NCI-H748 (cell line): ENCODE measurements around the gene LRIT2.

Experiments used
- DNase-seq: peaks from one replicate; lab custom pipeline; 2025; ENCODE audit not compliant: unreplicated experiment; lab: John Stamatoyannopoulos, UW

Gene LRIT2

DNA sequence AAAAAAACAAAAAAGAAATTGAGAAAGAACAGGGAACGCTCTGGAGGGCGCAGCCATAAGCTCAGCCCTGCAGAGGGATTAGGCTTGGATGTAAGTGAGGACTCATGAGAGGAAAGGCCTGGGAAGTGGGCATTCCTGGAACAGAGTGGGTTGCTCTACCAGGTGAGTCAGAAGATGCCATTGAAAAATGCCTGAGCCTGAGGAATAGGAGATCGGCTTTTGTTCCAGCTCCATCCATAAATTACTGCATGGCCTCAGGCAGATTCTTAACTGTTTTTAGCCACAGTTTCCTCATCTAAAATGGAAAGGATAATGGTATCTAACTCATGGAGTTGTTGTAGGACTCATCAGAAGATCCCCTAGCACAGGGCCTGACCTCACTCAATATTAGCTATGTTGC lies 18.4 kb upstream of the LRIT2 start:
- DNase-seq: no peak

DNA sequence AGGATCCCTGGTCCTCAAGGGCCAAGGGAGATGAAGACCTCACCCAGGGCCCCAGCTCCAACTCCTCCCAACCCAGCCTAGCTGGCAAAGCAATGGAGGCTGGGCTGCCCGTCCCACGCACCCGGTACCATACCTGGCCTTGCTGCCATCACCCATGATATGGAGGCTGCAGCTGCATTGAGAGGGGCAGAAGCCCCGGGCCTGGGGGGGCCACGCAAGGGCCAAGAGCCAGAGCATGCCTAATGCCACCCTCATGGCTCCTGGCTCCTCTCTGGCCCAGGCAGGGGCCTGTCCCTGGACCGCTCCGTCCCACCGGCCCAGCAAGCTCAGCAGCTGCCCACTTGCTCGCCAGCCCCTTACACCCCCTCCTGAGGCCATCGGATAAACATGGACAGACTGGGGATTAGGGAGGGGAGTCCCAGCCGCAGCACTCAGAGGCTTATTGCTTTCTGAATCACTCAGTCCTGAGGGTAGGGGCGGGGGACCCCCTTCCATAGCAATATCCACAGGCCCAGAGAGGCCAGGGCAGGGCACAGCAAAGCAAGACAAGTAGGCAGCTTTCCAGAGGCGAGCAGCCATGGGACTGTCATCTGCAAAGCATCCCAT lies 15.9 kb upstream of the LRIT2 start, which contains the start of gene LRIT1:
Gene LRIT1, minus strand, starts transcription at position 362 of the 606 bp plus-strand sequence. Its CDS starts 107 bp downstream, at position 255.
- DNase-seq: no peak

DNA sequence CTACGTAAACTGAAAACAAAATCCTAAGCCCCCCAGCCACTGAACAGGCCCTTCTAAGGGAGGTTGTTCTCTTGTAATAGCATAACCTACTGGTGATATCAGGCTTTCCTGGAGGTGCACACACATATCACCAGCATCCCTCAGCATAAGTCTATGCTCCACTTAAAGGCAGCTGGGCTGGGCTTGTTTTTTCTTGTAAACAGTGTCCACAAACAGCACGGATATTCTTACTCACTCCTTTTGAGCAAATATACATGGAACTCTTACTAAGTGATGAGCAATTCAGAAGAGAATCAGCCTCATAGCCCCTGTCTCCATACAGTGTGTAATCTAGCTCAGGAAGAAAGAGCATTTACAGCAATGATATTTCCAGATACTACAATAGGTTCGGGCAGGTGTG lies 13.6 kb upstream of the LRIT2 start:
- DNase-seq: no peak

- no peak for DNase-seq
These were observed 12.1 kb upstream of the LRIT2 start for GRCh38 chr10:84237199-84238051.

DNA sequence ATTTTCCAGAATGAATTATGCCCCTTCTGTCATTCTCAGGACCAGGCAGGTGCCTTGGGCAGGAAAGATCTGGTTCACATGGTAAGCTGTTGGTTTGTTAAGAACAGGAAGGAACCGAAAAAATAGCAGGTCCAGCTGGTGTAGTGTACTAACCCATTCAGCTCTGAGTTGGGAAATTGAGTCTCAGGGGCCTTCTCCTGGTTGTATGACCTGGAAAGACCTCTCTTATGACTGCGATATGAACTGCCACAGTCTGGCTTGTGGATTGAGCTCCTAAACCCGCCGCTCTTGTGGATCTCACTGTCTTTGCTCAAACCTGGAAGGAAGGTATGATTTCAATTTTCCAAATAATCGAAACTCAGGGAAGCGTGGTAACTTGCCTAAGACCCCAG lies 11.5 kb upstream of the LRIT2 start:
- no peak for DNase-seq

DNA sequence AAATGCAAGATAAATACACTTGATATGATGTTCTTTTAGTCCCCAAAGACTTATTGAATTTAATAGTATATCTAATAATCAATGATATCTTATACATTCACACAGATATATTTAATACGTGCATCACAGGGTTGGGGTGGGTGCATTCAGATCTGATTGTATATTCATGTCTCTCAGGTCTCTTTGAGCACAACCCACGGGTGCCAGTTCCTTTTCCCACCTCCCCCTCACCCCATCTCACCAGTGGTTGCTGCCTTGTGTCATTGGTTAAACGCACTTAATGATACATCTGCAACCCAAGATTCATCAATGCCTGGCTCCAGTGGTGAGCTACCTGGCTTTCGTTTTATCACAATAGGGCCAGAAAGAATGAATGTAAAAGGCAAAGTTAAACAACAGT lies 9.8 kb upstream of the LRIT2 start:
- no peak for DNase-seq

DNA sequence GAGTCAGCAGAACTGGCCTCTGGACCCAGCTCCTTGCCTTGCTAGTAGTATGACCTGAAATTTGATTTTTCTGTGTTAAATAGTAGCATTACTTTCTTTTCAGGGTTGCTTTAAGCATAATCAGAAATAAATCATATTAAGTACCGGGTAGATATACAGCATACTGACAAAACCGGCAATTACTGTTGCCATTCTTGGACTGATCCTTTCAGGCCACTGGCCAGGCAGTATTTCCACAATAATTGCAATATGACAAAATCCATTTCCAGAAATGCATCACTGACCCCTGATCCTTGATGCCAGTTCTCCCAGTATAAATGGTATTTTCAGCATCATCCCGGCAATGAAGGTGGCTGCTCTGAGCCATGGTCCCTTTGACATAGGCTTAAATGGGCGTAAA lies 9.1 kb upstream of the LRIT2 start:
- no peak for DNase-seq

DNA sequence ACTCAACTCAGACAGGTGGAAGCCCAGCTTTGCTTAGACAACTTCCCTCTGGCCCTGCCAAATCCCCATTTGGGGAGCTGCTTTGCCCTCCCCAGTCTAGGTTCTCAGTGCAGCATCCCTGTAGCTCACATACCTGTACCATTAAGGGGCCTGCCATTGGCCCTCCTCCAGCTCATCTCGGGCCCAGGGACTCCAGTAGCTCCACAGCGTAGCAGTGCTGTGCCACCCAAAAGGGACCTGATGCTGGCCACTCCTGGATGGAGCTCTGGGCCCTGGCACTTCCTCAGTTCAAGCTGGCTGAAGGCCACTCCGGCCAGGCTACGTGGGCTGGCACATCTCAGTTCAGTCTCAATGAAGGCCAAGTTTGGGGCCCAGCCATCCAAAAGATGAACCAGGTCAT lies 8.6 kb upstream of the LRIT2 start:
- no peak for DNase-seq

GRCh38 chr10:84232376-84232775 lies 7.0 kb upstream of the LRIT2 start:
- no peak for DNase-seq

GRCh38 chr10:84230359-84230758 lies 5.0 kb upstream of the LRIT2 start:
- DNase-seq: no peak

GRCh38 chr10:84227810-84228209 lies 2.5 kb upstream of the LRIT2 start:
- DNase-seq: no peak

GRCh38 chr10:84226616-84227015 lies 1.3 kb upstream of the LRIT2 start:
- no peak for DNase-seq

DNA sequence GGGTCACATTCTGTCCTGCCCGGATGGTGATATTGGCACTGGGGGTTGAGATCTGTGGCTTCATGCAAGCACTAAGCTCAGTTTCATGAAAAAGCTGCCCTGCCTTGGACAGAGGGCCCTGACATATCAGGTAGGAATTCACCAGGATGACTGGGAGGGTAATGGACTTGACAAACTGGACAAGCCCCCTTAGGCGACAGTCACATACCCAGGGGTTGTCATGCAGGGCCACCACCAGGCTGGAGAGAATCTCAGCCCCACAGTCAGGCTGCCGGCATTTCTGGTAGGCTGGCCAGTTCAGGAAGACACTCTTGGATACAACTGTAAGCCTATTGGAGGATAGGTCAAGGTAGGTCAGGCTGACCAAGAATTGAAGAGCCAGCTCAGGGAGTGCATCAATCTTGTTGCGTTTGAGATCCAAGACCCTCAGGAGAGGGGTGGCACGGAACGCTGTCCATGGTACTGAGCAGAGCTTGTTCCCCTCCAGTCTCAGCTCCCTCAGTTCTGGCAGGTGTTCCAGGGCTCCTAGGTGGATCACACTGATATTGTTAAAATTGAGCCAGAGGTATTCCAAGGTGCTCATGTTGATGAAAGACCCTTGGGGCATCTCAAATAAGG lies 824 bp downstream of the LRIT2 start:
- DNase-seq: no peak

DNA sequence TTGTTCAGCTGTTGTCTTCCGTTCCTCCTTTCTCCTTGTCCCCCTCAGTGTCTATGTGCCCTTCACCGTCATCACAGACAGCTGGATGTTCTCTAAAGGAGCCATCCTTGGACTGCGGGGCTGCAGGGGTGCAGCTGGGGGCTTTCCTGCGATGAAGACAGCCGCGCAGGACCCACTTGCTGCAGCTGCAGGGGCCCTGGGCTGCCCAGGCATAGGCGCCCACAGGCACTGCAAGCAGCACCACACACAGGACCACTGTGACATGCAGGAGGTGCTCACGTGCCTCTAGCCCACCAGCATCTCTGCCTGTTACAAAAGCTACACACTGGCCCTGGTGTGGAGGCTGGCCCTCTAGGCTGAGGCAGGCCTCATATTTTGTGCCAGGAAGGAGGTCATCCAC lies 3.4 kb downstream of the LRIT2 start:
- DNase-seq: no peak

DNA sequence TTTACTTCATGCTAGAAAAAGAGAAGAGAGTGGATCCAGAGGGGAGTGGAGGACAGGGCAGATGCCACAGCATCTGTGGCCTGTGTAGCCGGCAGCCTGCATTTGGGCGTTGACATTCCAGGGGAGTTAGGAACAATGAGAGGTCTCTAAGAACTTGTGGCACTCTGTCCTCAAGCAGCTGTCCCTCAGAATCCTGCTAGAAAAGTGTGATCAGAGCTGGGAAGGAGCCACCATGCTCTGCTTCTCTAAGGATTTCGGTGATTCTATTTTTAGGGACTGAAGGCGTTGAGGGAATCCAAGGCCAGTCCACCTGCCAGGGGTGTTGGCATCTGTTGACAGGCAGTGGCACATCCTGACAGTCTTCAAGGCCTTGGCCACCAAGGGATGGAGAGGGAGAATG lies 7.6 kb downstream of the LRIT2 start:
- DNase-seq: no peak

DNA sequence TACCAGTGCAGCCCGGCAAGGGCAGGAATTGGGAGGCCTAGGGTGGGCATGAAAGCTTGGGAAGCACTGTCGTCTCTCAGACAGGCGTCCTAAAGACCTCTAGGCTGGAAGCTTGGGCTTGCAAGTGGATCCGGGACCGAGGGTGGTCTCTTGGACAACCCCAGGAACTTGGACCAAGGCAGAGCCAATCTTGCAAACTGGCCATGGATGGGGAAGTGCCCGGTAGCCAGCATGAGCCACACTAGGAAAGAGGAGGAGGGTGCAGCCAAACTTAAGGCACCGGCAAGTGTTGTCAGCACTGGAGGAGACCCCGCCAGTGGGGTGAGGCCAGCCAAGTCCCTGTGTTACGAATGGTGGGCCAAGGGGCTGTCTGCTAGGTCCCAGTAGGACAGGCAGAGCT lies 8.5 kb downstream of the LRIT2 start:
- DNase-seq: no peak

DNA sequence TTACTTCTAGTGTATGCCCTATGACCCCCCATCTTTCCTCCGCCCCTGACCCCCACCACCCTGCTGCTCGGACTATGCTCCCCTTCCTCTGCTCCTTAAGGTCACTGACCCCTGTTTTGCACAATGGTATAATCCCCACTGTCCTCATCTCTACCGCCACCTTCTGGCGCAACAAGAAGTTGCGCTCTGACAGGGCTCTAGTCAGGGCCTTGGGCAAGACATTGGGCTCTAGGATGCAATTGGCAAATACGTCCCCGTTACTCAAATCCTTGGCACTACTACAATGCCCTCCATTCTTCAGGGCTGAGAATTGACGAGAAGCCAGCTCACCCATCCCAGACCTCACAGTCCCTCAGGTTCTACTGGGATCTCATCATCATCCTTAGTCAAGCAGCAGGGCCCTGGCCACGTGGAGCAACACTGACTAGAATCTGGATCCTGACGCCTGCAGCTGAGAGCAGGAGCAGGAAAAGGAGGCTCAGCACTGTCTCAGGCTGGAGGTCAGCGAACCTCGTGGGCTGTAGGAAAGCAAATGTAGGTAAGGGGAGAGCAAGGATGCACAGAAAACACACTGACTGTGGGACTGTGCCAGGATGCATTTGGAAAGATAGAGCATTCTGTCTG lies 10.6 kb downstream of the LRIT2 start:
- DNase-seq: no peak

- DNase-seq: no peak
These were observed 11.2 kb downstream of the LRIT2 start for GRCh38 chr10:84214046-84214572.

DNA sequence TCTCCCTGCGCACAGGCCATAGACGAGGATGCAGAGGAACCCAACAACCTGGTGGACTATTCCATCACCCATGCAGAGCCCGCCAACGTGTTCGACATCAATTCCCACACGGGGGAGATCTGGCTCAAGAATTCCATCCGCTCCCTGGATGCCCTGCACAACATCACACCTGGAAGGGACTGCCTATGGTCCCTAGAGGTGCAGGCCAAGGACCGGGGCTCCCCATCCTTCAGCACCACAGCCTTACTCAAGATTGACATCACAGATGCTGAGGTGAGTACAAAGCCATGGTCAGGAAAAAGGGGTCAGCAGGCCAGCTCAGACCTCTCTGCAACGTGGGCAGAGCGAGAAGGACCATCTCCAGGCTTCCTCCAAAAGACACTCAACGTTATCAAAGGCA lies 12.3 kb downstream of the LRIT2 start:
- DNase-seq: no peak

DNA sequence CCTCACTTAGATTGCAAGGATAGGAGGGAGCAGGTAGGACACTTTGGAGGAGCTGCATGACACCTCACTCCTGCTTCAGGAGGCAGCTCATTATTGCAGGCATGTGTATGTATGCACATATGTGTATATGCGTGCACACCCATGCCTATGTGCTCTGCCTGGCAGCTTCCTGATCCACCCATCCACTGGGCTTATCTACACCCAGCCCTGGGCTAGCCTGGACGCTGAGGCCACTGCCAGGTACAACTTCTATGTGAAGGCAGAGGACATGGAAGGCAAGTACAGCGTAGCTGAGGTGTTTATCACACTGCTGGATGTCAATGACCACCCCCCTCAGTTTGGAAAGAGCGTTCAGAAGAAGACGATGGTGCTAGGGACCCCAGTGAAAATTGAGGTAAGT lies 13.3 kb downstream of the LRIT2 start:
- DNase-seq: no peak

GRCh38 chr10:84211566-84211965 lies 13.8 kb downstream of the LRIT2 start:
- DNase-seq: no peak

DNA sequence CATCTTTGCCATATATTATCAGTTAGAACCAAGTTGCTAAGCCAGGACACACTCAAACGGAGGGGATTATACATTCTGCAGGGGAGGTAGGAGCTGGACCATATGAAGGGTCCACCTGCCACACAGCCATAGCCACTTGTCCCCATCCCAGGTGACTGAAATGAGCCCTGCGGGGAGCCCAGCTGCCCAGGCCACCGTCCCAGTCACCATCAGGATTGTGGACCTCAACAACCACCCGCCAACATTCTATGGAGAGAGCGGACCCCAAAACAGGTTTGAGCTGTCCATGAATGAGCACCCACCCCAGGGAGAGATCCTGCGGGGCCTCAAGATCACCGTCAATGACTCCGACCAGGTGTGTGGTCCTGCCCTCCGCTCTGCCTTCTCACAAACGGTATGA lies 17.3 kb downstream of the LRIT2 start:
- no peak for DNase-seq
